ENCODE data around the gene PSMA7. TPM values are rescaled to one million over a fixed set of nuclear protein-coding genes. Genes with fewer than 3 reads are reported as not detected.

Gene PSMA7
- total RNA-seq, 4 donors from 2014 or later = 181 to 264 (median 228) TPM

DNA sequence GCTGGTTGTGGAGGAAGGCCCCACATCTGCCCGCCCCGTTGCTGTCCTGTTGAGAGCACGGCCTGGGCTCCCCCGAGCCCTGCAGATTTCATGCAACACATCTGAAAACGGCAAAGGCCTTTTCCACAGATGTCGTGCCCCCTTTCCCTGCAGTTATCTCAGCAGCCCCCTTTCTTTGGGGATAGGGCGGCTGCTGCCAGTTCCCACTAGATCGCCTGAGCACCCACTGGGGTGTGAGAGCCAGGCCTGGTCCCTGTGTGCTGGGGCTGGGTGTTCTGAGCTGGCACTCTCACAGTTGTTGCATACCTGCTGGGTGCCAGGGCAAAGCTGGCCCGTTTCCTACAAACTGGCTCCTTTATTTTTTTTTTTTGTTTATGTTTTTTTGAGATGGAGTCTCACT, 27.3 kb upstream of the PSMA7 start:
- Histone ChIP-seq H3K27me3 (no peaks in the 10 kb centered on the region), H3K4me3 (no peak overlapping the region), H3K9me3 (no peaks in the 10 kb centered on the region), H3K4me1 (no peaks in the 10 kb centered on the region), H3K27ac (no peak overlapping the region), H3K36me3 (peaks cover 0 to 45% (median 0%) of the 10 kb centered on the region in 3 donors)
- no peak for TF ChIP-seq POLR2A (IDR thresholded peaks at IDR 0.05)
- no peak for TF ChIP-seq CTCF (IDR thresholded peaks at IDR 0.05)
- no peak for DNase-seq

DNA sequence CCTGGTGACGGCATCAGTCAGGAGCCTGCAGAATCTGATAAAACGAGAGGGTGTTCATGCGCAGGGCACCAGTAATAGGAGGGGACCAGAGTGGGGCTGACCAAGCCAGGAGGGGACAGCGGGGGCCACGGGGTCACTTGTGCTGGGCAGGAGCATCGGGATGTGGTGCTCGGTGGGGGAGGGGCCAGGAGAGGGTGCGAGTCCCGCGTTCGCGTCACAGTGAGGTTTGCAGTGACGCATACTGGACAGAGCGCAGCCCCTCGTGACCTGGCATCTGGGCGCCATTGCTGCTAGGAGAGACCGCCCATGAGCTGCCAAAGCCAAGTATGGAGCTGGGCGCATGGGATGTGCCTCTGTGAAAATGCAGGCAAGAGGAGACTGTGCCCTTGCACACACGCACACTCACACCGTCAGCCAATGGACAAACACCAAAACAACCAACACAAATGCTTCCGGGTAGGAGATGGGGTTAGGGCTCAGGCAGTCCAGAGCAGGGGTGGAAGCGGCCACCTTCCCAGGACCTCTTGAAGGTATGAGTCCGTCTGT, 25.8 kb upstream of the PSMA7 start:
- Histone ChIP-seq H3K27ac (no peak overlapping the region), H3K36me3 (peaks cover 0 to 52% (median 0%) of the 10 kb centered on the region in 3 donors), H3K9me3 (no peaks in the 10 kb centered on the region), H3K27me3 (no peaks in the 10 kb centered on the region), H3K4me1 (no peaks in the 10 kb centered on the region), H3K4me3 (no peak overlapping the region)
- DNase-seq = no peak
- TF ChIP-seq POLR2A (IDR thresholded peaks at IDR 0.05) = no peak
- no peak for TF ChIP-seq CTCF (IDR thresholded peaks at IDR 0.05)

DNA sequence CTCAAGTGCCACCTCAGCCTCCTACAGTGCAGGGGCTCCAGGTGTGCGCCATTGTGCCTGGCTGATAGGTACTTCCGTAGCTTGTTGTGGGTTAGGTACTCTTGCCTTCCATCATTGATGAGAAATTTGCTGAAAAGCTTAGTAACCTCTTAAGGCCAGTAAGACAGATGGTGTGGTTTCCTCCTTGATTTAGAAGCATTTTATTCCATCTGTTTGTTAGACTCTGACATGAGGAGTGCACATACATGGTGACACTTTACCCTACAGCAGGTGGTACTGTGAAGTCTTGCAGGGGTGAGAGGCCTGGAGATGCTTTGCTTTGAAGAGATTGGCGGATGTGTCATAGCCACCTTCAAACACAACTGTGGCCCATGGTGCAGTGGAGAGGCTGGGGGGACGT, 24.9 kb upstream of the PSMA7 start:
- H3K4me1 ChIP-seq = no peaks in the 10 kb centered on the region
- H3K9me3 ChIP-seq = no peaks in the 10 kb centered on the region
- TF ChIP-seq CTCF (IDR thresholded peaks at IDR 0.05) (no peak), POLR2A (IDR thresholded peaks at IDR 0.05) (no peak)
- peaks cover 0 to 60% (median 0%) of the 10 kb centered on the region in 3 donors for H3K36me3 ChIP-seq
- DNase-seq = no peak
- H3K4me3 ChIP-seq = no peak overlapping the region
- H3K27me3 ChIP-seq = no peaks in the 10 kb centered on the region
- no peak overlapping the region for H3K27ac ChIP-seq

- H3K27ac ChIP-seq = no peak overlapping the region
- H3K4me3 ChIP-seq = no peak overlapping the region
- DNase-seq = no peak
- no peak for TF ChIP-seq POLR2A (IDR thresholded peaks at IDR 0.05)
- TF ChIP-seq CTCF (IDR thresholded peaks at IDR 0.05) = no peak
- H3K27me3 ChIP-seq = no peaks in the 10 kb centered on the region
- H3K36me3 ChIP-seq = peaks cover 0 to 60% (median 0%) of the 10 kb centered on the region in 3 donors
- H3K4me1 ChIP-seq = no peaks in the 10 kb centered on the region
- H3K9me3 ChIP-seq = no peaks in the 10 kb centered on the region
Measured at GRCh38 chr20:62167474-62167873, 24.3 kb upstream of the PSMA7 start.

DNA sequence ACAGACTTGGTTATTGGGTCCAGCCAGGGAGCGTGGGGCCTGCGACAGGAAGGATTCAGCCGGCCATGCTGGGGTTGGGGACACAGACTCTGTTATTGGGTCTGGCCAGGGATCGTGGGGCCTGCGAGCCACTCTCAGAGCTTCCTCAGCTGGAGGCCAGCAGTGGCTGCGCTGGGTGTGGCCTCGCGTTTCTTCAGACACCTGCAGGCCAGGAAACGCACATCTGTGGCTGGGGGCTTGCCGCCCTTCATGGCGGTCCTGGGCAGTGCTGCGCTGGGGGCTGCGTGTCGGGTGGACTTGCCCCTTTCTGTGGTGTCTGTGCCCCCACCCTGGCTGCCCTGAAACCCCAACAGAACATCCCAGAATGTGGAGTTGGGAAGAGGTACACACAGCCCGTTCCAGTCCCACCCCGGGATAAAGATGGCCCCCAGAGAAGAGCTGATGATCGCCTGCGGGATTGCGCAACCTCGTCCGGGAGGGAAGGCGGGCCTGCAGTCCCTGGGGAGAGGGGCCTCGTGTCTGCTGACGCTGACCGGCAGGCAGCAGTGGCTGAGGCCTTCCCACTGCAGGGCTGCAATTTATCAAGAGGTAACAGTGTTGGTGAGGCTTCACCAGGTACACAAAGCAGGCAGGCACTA, 22.7 kb upstream of the PSMA7 start:
- Histone ChIP-seq H3K27ac (no peak overlapping the region), H3K4me3 (no peak overlapping the region), H3K4me1 (no peaks in the 10 kb centered on the region), H3K9me3 (no peaks in the 10 kb centered on the region), H3K27me3 (no peaks in the 10 kb centered on the region), H3K36me3 (peaks cover 0 to 76% (median 0%) of the 10 kb centered on the region in 3 donors)
- TF ChIP-seq CTCF (IDR thresholded peaks at IDR 0.05) (no peak), POLR2A (IDR thresholded peaks at IDR 0.05) (no peak)
- DNase-seq = no peak

Measured in Peyer's patch (tissue), 4 donors.